GM19452 (cell line): ENCODE measurements around the gene YY1.

Experiments used
- ATAC-seq: cut with Tn5 transposase; IDR thresholded peaks from one replicate; pipeline ENCODE4 v1.9.1; 2021; ENCODE audit not compliant: unreplicated experiment

YY1 gene

DNA sequence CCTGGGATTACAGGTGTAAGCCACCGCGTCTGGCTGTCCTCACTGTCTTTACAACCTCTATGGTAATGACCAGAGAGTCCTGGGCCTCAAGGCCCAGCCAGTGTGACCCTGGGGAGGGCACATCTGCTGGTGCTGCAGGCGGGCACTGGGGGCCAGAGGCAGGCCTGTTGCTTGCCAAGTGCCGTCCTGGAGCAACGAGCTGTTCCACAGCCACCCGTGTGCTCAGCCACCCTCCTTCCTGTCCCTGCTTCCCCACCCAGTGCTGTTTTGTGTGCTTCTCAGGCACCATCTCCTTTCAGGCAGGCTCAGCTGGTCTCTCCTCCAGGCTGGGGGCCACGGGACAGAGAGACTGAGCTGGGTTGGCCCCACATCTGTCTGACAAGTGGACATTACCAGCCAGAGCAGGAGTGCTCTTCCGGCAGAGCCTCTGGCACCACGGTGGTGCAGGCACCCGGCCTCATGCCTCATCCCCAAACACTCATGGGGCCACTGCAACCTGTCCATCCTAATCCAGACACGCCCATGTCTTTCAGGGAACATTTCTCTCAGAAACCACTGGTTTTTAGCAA is 93.2 kb downstream of the YY1 start:
- no peak for ATAC-seq
